Mesendoderm (in vitro differentiated cells): ENCODE measurements around the gene CAGE1.
A peak's percentile ranks its signal among the peaks of the same experiment; 100 is the strongest.

ENCODE experiments used
- DNase-seq: peaks from one replicate; pipeline ENCODE4 v3.0.0; 2013
- H2AK5ac ChIP-seq: 2 replicates; pipeline ENCODE4 v1.6.1; 2013; ENCODE audit warnings: low read length, inconsistent platforms
- H2BK120ac ChIP-seq: 2 replicates; pipeline ENCODE4 v1.6.1; 2013; ENCODE audit warnings: low read depth, mild to moderate bottlenecking, low read length, moderate library complexity, mixed read lengths
- H2BK15ac ChIP-seq: replicated peaks from 2 replicates; pipeline ENCODE4 v1.6.1; 2013; ENCODE audit warnings: low read depth, mild to moderate bottlenecking, moderate library complexity
- H2BK5ac ChIP-seq: 2 replicates; pipeline ENCODE4 v1.6.1; 2013; ENCODE audit warnings: low read length, inconsistent platforms
- H3K18ac ChIP-seq: 2 replicates; pipeline ENCODE4 v1.6.1; 2013; ENCODE audit warnings: mild to moderate bottlenecking, low read length, mixed read lengths
- H3K23ac ChIP-seq: one replicate; pipeline ENCODE4 v1.6.1; 2013; ENCODE audit warnings: low read length
- H3K27ac ChIP-seq: 2 replicates; pipeline ENCODE4 v1.5.1; 2013; ENCODE audit warnings: low read depth, mild to moderate bottlenecking, inconsistent platforms, low read length, moderate library complexity
- H3K27me3 ChIP-seq: 2 replicates; pipeline ENCODE4 v1.6.1; 2013; ENCODE audit warnings: low read length, control low read depth, mild to moderate bottlenecking, inconsistent platforms; ENCODE audit not compliant: insufficient read depth, poor library complexity
- H3K36me3 ChIP-seq: 2 replicates; pipeline ENCODE4 v1.6.1; 2013; ENCODE audit warnings: low read length, inconsistent platforms; ENCODE audit not compliant: control insufficient read depth, insufficient read depth
- H3K4ac ChIP-seq: one replicate; pipeline ENCODE4 v1.6.1; 2013; ENCODE audit warnings: low read depth, mild to moderate bottlenecking, low read length, moderate library complexity
- H3K4me1 ChIP-seq: 2 replicates; pipeline ENCODE4 v1.6.1; 2013; ENCODE audit warnings: low read depth, low read length, inconsistent platforms; ENCODE audit not compliant: control insufficient read depth
- H3K4me2 ChIP-seq: 2 replicates; pipeline ENCODE4 v1.6.1; 2013; ENCODE audit warnings: low read length
- H3K4me3 ChIP-seq: 2 replicates; pipeline ENCODE4 v1.5.1; 2013; ENCODE audit warnings: mild to moderate bottlenecking, low read length
- H3K56ac ChIP-seq: one replicate; pipeline ENCODE4 v1.6.1; 2013; ENCODE audit warnings: low read length
- H3K79me1 ChIP-seq: 2 replicates; pipeline ENCODE4 v1.6.1; 2013; ENCODE audit warnings: low read length, inconsistent platforms
- H3K79me2 ChIP-seq: 2 replicates; pipeline ENCODE4 v1.6.1; 2013; ENCODE audit warnings: mild to moderate bottlenecking, low read length; ENCODE audit not compliant: control insufficient read depth, insufficient read depth
- H3K9ac ChIP-seq: 2 replicates; pipeline ENCODE4 v1.6.1; 2013; ENCODE audit warnings: low read length, inconsistent platforms
- H4K5ac ChIP-seq: one replicate; pipeline ENCODE4 v1.6.1; 2013; ENCODE audit warnings: low read length
- H4K8ac ChIP-seq: one replicate; pipeline ENCODE4 v1.6.1; 2013; ENCODE audit warnings: low read depth, mild to moderate bottlenecking, control low read depth, low read length, moderate library complexity
- WGBS: extraction: QIAGEN DNeasy Blood & Tissue Kit; methylation state at CpG from one replicate; pipeline ENCODE4 v1.1.7; 2013; ENCODE audit warnings: low lambda C conversion rate, missing lambda C conversion rate; ENCODE audit not compliant: insufficient coverage; ENCODE audit errors: extremely low coverage; 5-methylcytosine and 5-hydroxymethylcytosine counted together

CAGE1 gene

DNA sequence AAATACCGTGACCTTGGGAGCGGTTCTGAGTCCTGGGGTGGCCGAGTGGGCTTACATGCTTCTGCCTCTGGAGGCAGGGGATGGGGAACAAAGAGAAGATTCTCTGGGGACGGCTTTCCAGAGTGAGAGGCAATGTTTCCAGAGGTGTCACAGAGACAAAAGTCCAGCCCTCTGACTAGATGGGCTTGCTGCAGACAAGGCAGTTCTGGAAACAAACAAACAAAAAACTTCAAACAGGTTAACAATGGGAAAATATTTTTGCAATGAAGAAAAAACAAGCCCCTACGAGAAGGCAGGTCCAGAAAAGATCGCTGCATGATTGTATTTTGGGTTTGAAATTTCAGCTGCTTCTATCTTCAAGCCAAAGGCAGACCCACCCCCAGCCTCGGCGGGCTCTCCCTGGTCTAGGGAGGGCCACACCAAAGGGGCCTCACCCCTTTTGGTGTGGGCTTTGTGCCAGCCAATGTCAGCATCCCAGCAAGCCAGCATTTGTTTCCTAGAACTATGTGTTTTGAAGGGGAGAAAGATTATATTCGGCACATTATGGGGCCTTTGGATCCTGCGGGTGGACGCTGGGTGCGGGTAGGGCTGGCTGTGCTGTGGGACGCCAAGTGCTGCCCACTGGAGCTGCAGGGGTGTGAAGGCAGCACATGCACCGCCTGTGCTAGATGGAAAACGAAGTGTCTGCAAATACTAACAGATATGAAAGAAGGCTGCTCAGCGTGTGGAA, 43.0 kb upstream of the CAGE1 start:
- H3K27ac ChIP-seq: no peak overlapping the region
- no peaks in the 10 kb centered on the region for H3K4me1 ChIP-seq
- no peak for DNase-seq
- H3K4ac ChIP-seq: no peak overlapping the region
- H3K27me3 ChIP-seq: no peaks in the 10 kb centered on the region
- H3K23ac ChIP-seq: no peak overlapping the region
- no peak overlapping the region for H3K4me3 ChIP-seq
- no peak overlapping the region for H3K56ac ChIP-seq
- H3K9ac ChIP-seq: no peak overlapping the region
- no peaks in the 10 kb centered on the region for H3K36me3 ChIP-seq
- no peak overlapping the region for H4K8ac ChIP-seq
- H2BK5ac ChIP-seq: no peak overlapping the region
- no peak overlapping the region for H3K4me2 ChIP-seq
- no peak overlapping the region for H3K18ac ChIP-seq
- H3K79me2 ChIP-seq: no peaks in the 10 kb centered on the region
- H3K79me1 ChIP-seq: no peaks in the 10 kb centered on the region
- H4K5ac ChIP-seq: no peak overlapping the region
- no peak overlapping the region for H2AK5ac ChIP-seq
- no peak overlapping the region for H2BK120ac ChIP-seq
- H2BK15ac ChIP-seq: no peak overlapping the region
- WGBS: no CpG with 5 or more reads among the region's 16 CpGs

DNA sequence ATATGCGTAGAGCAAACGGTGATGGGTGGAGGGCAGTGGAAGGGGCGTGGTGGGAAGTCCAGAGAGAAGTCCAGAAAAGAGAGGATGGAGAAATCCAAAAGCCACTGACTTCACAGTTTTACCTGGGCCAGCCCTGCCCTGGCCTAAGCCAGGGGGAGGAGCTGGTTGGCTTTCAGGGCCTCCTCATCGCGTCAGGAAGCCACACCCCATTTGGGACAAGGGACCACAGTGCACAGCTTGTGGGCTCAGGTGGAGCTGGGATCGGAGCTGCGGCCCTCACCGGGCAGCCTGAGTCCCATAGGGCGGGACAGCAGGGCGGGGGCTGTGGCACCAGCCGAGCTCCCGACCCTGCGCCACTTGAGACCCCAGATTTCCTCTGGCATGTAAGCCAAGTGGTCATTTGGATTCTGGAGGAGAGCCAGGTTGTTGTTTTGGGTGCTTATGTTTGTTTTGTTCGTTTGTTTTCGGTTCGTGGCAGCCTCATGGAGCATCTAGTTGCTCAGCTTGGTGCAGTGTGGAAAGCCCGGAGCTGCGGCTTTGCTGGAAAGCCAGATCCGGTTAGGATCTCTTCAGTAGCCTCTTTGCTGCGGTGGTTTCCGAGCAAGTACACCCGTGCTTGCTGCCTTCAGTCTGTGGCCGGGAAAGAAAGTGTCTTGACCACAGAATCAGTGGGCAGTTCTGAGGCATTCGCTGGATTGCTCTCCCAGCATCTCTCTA, 42.3 kb upstream of the CAGE1 start:
- Histone ChIP-seq H3K27me3 (no peaks in the 10 kb centered on the region), H2BK120ac (no peak overlapping the region), H3K9ac (no peak overlapping the region), H3K23ac (no peak overlapping the region), H3K4me2 (no peak overlapping the region), H2BK5ac (no peak overlapping the region), H3K36me3 (no peaks in the 10 kb centered on the region), H3K56ac (no peak overlapping the region), H3K4ac (no peak overlapping the region), H4K5ac (no peak overlapping the region), H3K4me3 (no peak overlapping the region), H3K18ac (no peak overlapping the region), H2BK15ac (no peak overlapping the region), H3K79me2 (no peaks in the 10 kb centered on the region), H4K8ac (no peak overlapping the region), H2AK5ac (no peak overlapping the region), H3K4me1 (no peaks in the 10 kb centered on the region), H3K27ac (no peak overlapping the region), H3K79me1 (no peaks in the 10 kb centered on the region)
- WGBS: no CpG with 5 or more reads among the region's 24 CpGs
- DNase-seq: peak; percentile 27

DNA sequence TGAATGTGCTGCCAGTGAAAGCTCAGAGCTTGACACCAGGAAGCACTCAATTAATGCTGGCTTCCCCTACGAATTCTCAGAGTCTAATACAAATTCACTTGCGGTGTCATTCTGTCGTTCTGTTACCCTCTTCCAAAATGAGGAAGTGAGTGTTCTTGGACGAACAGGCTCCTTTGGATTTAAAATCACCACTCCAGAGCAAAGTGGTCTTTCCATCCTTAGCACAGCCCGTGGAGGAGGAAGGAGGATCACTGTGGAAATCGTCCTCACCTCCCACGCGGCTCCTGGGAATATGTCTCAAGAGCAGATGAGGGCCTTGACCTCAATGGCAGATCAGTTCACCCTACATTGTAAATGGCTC, 41.8 kb upstream of the CAGE1 start:
- no peak overlapping the region for H3K27ac ChIP-seq
- H3K36me3 ChIP-seq: no peaks in the 10 kb centered on the region
- H3K79me2 ChIP-seq: no peaks in the 10 kb centered on the region
- no peak overlapping the region for H4K5ac ChIP-seq
- H3K18ac ChIP-seq: no peak overlapping the region
- no peak overlapping the region for H3K23ac ChIP-seq
- no CpG with 5 or more reads among the region's 8 CpGs for WGBS
- no peaks in the 10 kb centered on the region for H3K4me1 ChIP-seq
- no peaks in the 10 kb centered on the region for H3K27me3 ChIP-seq
- no peak overlapping the region for H3K4me3 ChIP-seq
- H3K56ac ChIP-seq: no peak overlapping the region
- no peak for DNase-seq
- H3K79me1 ChIP-seq: no peaks in the 10 kb centered on the region
- no peak overlapping the region for H3K4ac ChIP-seq
- H2BK120ac ChIP-seq: no peak overlapping the region
- H3K4me2 ChIP-seq: no peak overlapping the region
- H3K9ac ChIP-seq: no peak overlapping the region
- H2BK5ac ChIP-seq: no peak overlapping the region
- H4K8ac ChIP-seq: no peak overlapping the region
- no peak overlapping the region for H2BK15ac ChIP-seq
- no peak overlapping the region for H2AK5ac ChIP-seq

DNA sequence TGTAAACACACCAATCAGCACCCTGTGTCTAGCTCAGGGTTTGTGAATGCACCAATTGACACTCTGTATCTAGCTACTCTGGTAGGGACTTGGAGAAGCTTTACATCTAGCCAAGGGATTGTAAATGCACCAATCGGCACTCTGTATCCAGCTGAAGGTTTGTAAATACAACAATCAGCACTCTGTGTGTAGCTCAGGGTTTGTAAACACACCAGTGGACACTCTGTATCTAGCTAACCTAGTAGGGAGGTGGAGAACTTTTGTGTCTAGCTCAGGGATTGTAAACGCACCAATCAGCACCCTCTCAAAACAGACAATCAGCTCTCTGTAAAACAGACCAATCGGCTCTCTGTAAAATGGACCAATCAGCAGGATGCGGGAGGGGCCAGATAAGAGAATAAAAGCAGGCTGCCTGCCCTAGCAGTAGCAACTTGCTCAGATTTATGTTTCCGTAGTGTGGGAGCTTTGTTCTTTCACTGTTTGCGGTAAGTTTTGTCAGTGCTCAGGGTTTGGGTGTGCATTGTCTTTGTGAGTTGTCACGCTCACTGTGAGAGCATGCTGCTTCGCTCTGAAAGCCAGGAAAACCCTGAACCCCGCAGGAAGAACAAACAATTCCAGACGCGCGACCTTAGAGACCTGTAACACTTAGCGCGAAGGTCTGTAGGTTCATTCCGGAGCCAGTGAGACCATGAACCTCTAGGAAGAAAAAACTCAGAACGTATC, 37.1 kb upstream of the CAGE1 start:
- Histone ChIP-seq H3K9ac (no peak overlapping the region), H2AK5ac (no peak overlapping the region), H3K27me3 (no peaks in the 10 kb centered on the region), H3K79me2 (no peaks in the 10 kb centered on the region), H3K4me2 (no peak overlapping the region), H2BK120ac (no peak overlapping the region), H3K79me1 (no peaks in the 10 kb centered on the region), H2BK5ac (no peak overlapping the region), H3K4ac (no peak overlapping the region), H3K18ac (peak overlapping the region; percentile 30), H2BK15ac (no peak overlapping the region), H3K4me1 (no peaks in the 10 kb centered on the region), H4K8ac (no peak overlapping the region), H3K23ac (no peak overlapping the region), H4K5ac (no peak overlapping the region), H3K36me3 (no peaks in the 10 kb centered on the region), H3K4me3 (no peak overlapping the region), H3K27ac (no peak overlapping the region), H3K56ac (no peak overlapping the region)
- no peak for DNase-seq
- no CpG with 5 or more reads among the region's 16 CpGs for WGBS

DNA sequence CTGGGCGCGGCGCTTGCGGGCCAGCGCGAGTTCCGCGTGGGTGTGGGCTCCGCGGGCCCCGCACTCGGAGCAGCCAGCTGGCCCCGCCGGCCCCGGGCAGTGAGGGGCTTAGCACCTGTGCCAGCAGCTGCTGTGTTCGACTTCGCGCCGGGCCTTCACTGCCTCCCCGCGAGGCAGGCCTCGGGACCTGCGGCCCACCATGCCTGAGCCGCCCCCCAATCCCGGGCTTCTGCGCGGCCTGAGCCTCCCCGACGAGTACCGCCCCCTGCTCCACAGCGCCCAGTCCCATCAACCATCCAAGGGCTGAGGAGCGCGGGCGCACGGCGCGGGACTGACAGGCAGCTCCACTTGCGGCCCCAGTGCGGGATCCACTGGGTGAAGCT, 36.3 kb upstream of the CAGE1 start:
- Histone ChIP-seq H3K27ac (no peak overlapping the region), H2BK120ac (no peak overlapping the region), H3K27me3 (no peaks in the 10 kb centered on the region), H3K79me2 (no peaks in the 10 kb centered on the region), H4K5ac (no peak overlapping the region), H3K4me2 (no peak overlapping the region), H2BK15ac (no peak overlapping the region), H3K79me1 (no peaks in the 10 kb centered on the region), H3K4me1 (no peaks in the 10 kb centered on the region), H3K36me3 (no peaks in the 10 kb centered on the region), H3K23ac (no peak overlapping the region), H2AK5ac (no peak overlapping the region), H4K8ac (no peak overlapping the region), H3K18ac (no peak overlapping the region), H2BK5ac (no peak overlapping the region), H3K4ac (no peak overlapping the region), H3K9ac (no peak overlapping the region), H3K4me3 (no peak overlapping the region), H3K56ac (no peak overlapping the region)
- no peak for DNase-seq
- WGBS: no CpG with 5 or more reads among the region's 39 CpGs
